GM21529 (cell line): ENCODE data around the gene DNAJC6.

Source experiments
- ATAC-seq: cut with Tn5 transposase; IDR thresholded peaks from one replicate; pipeline ENCODE4 v1.9.1; 2021; ENCODE audit not compliant: unreplicated experiment

DNAJC6 gene

GRCh38 chr1:65459397-65459768, 150.0 kb downstream of the DNAJC6 start:
- peak; percentile 90 for ATAC-seq
